ENCODE results near the gene LRRC74B. TPM values are rescaled to one million over a fixed set of nuclear protein-coding genes. Genes with fewer than 3 reads are reported as not detected.

LRRC74B gene
- total and polyA plus RNA-seq, 2 of the 4 experiments (the other 2 are of a cell fraction) = not detected

DNA sequence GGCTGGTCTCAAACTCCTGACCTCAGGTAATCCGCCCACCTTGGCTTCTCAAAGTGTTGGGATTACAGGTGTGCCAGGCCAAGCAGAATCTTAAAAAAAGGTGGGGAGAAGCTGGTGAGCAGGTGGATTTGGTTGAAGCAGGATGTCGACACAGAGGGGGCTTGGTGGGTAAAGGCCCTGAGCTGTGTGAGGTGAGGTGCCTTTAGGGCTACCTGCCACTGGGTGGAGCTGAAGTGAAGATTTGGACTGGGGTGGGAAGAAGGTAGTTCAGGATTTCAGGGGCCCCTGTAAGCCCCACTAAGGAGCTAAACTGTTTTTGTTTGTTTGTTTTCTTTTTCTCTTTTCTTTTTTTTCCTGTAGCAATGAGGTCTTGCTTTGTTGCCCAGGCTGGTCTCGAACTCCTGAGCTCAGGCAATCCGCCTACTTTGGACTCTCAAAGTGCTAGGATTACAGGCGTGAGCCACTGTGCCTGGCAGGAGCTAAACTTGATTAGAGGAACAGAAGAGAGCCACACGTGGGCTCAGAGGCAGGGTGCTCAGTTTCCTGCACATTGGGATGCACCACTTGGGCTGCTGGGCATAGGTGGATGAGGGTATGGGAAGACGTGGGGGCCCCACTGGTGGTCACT, 24.8 kb upstream of the LRRC74B start:
- Histone ChIP-seq H2BK120ac (ENCODE audit: low read depth, low read length) (no peak overlapping the region), H3K56ac (ENCODE audit: extremely low read depth, insufficient read depth, low read length) (no peak overlapping the region), H2AFZ (replicated peaks; ENCODE audit: low read length, poor library complexity) (no peak overlapping the region), H3K4me2 (ENCODE audit: low read depth, low read length) (no peak overlapping the region), H3K9ac (ENCODE audit: low read depth, low read length) (no peak overlapping the region), H2BK20ac (ENCODE audit: low read depth, low read length) (no peak overlapping the region), H3K18ac (ENCODE audit: low read depth, low read length) (no peak overlapping the region), H2AK5ac (ENCODE audit: low read depth, low read length) (no peak overlapping the region), H4K91ac (ENCODE audit: insufficient read depth, low read depth, low read length) (no peak overlapping the region), H3K79me1 (ENCODE audit: low read depth in 1 of 2, low read length in 2 of 2) (no peaks in the 10 kb centered on the region), H4K20me1 (ENCODE audit: insufficient read depth, low read length) (no peaks in the 10 kb centered on the region), H2BK15ac (ENCODE audit: low read depth, low read length) (no peak overlapping the region), H3K4me3 (ENCODE audit: insufficient read depth, low read depth, low read length) (no peak overlapping the region), H3K23ac (ENCODE audit: low read depth, low read length) (no peak overlapping the region), H3K9me3 (ENCODE audit: control insufficient read depth, insufficient read depth, low read length) (no peaks in the 10 kb centered on the region), H4K8ac (ENCODE audit: low read depth in 2 of 2, low read length in 2 of 2) (no peak overlapping the region), H3K4me1 (ENCODE audit: control insufficient read depth, insufficient read depth, low read length) (no peaks in the 10 kb centered on the region), H3K9me1 (ENCODE audit: insufficient read depth, low read length) (no peaks in the 10 kb centered on the region), H3K27ac (ENCODE audit: insufficient read depth, low read length) (no peak overlapping the region), H4K5ac (ENCODE audit: low read depth, low read length) (no peak overlapping the region), H3K4ac (ENCODE audit: low read depth, low read length) (no peak overlapping the region), H3K36me3 (ENCODE audit: control insufficient read depth, insufficient read depth, low read length) (no peaks in the 10 kb centered on the region), H2BK5ac (ENCODE audit: low read depth, low read length, poor library complexity, severe bottlenecking) (no peak overlapping the region), H3K27me3 (ENCODE audit: control insufficient read depth, insufficient read depth, low read length) (peaks cover 7% of the 10 kb centered on the region), H2AK9ac (replicated peaks; ENCODE audit: low read depth, low read length, poor library complexity) (no peak overlapping the region), H3K14ac (replicated peaks; ENCODE audit: low read depth, low read length) (no peak overlapping the region)
- BruUV-seq (replicated peaks) = no TSS peak
- intact Hi-C loops (cut with micrococcal nuclease) = no loop called here
- TF ChIP-seq MAFK (IDR thresholded peaks at IDR 0.05; ENCODE audit: low read depth, low read length) (no peak), CTCF (conservative IDR thresholded peaks at IDR 0.05; ENCODE audit: low read depth, low read length) (peak; percentile 42), USF2 (IDR thresholded peaks at IDR 0.05; ENCODE audit: low read depth, low read length) (no peak), SMC3 (IDR thresholded peaks at IDR 0.05; ENCODE audit: low read depth, low read length) (peak; percentile 27; the same call in 1 of the 2 replicates), RAD21 (IDR thresholded peaks at IDR 0.05; ENCODE audit: low read length) (peak; percentile 51)
- ChIA-PET POLR2A (ENCODE audit: unreplicated experiment) (no interaction called here), CTCF (interaction anchor here (0.7 to 1.2 kb wide), 2 partner anchors 18 to 24 kb away, joined by 3 read pairs; no protein-coding TSS in a partner anchor)
- DNase-seq = no peak
- in situ Hi-C loops (cut with MboI; ENCODE audit: low sequenced_read_pairs) = no loop called here
- ATAC-seq (ENCODE audit: low read depth) = peak; percentile 54; the same call in 1 of the 2 replicates
- 80% methylated on average over 1 of the region's 7 CpGs; no CpG with 5 or more reads in 1 of the 2 experiments for WGBS, 2 experiments (ENCODE audit: extremely low coverage in 2 of 2, insufficient read length in 1 of 2)
- dilution Hi-C loops (cut with HindIII; ENCODE audit: low sequenced_read_pairs, unreplicated experiment) = no loop called here

All from IMR-90 (cell line).